ENCODE data around the gene MORN3.

MORN3 gene

GRCh38 chr12:121611306-121611705 is 58.1 kb downstream of the MORN3 start:
- Histone ChIP-seq H3K9ac (ENCODE audit: low read length) (no peak overlapping the region), H3K79me2 (ENCODE audit: low read length) (no peaks in the 10 kb centered on the region), H3K4me1 (ENCODE audit: low read length) (no peaks in the 10 kb centered on the region), H3K27me3 (replicated peaks; ENCODE audit: insufficient read depth, low read length) (no peaks in the 10 kb centered on the region), H2AFZ (ENCODE audit: low read length) (no peak overlapping the region), H3K9me3 (replicated peaks; ENCODE audit: insufficient read depth, low read length) (no peaks in the 10 kb centered on the region), H3K27ac (ENCODE audit: low read length) (no peak overlapping the region), H3K4me2 (ENCODE audit: low read depth, low read length) (no peak overlapping the region), H4K20me1 (ENCODE audit: insufficient read depth, low read length) (no peaks in the 10 kb centered on the region), H3F3A (ENCODE audit: insufficient read depth, low read length) (no peaks in the 10 kb centered on the region), H3K36me3 (replicated peaks; ENCODE audit: insufficient read depth, low read length) (no peaks in the 10 kb centered on the region), H3K4me3 (ENCODE audit: low read length) (no peak overlapping the region), H3K9me2 (replicated peaks; ENCODE audit: insufficient read depth, low read length) (no peaks in the 10 kb centered on the region)
- DNase-seq: no peak
- TF ChIP-seq EZH2 (optimal IDR thresholded peaks at IDR 0.05; ENCODE audit: low read depth, low read length) (no peak), EZH2phosphoT487 (IDR thresholded peaks at IDR 0.05; ENCODE audit: low read length) (no peak), CTCF (IDR thresholded peaks at IDR 0.05; ENCODE audit: low read length) (no peak)

GRCh38 chr12:121610239-121611149 is 59.0 kb downstream of the MORN3 start:
- no peaks in the 10 kb centered on the region for H3K79me2 ChIP-seq (ENCODE audit: low read length)
- DNase-seq: no peak

GRCh38 chr12:121608301-121608700 is 61.2 kb downstream of the MORN3 start:
- Histone ChIP-seq H2AFZ (ENCODE audit: low read length) (no peak overlapping the region), H4K20me1 (ENCODE audit: insufficient read depth, low read length) (no peaks in the 10 kb centered on the region), H3K9ac (ENCODE audit: low read length) (no peak overlapping the region), H3F3A (ENCODE audit: insufficient read depth, low read length) (no peaks in the 10 kb centered on the region), H3K27ac (ENCODE audit: low read length) (no peak overlapping the region), H3K4me3 (ENCODE audit: low read length) (no peak overlapping the region), H3K79me2 (ENCODE audit: low read length) (no peaks in the 10 kb centered on the region), H3K4me2 (ENCODE audit: low read depth, low read length) (no peak overlapping the region), H3K9me2 (replicated peaks; ENCODE audit: insufficient read depth, low read length) (no peaks in the 10 kb centered on the region), H3K9me3 (replicated peaks; ENCODE audit: insufficient read depth, low read length) (no peaks in the 10 kb centered on the region), H3K4me1 (ENCODE audit: low read length) (no peaks in the 10 kb centered on the region), H3K36me3 (replicated peaks; ENCODE audit: insufficient read depth, low read length) (no peaks in the 10 kb centered on the region), H3K27me3 (replicated peaks; ENCODE audit: insufficient read depth, low read length) (no peaks in the 10 kb centered on the region)
- no peak for TF ChIP-seq EZH2phosphoT487 (IDR thresholded peaks at IDR 0.05; ENCODE audit: low read length)
- no peak for DNase-seq

More at GRCh38 chr12:121610239-121611149, 59.0 kb downstream of the MORN3 start:
- H4K20me1 ChIP-seq (ENCODE audit: insufficient read depth, low read length): no peaks in the 10 kb centered on the region
- no peak overlapping the region for H3K4me2 ChIP-seq (ENCODE audit: low read depth, low read length)
- H3K27me3 ChIP-seq (replicated peaks; ENCODE audit: insufficient read depth, low read length): no peaks in the 10 kb centered on the region
- H3K27ac ChIP-seq (ENCODE audit: low read length): no peak overlapping the region
- H2AFZ ChIP-seq (ENCODE audit: low read length): no peak overlapping the region
- no peaks in the 10 kb centered on the region for H3K9me3 ChIP-seq (replicated peaks; ENCODE audit: insufficient read depth, low read length)
- H3F3A ChIP-seq (ENCODE audit: insufficient read depth, low read length): no peaks in the 10 kb centered on the region
- no peak for TF ChIP-seq CTCF (IDR thresholded peaks at IDR 0.05; ENCODE audit: low read length)
- no peak for TF ChIP-seq EZH2phosphoT487 (IDR thresholded peaks at IDR 0.05; ENCODE audit: low read length)
- TF ChIP-seq EZH2 (optimal IDR thresholded peaks at IDR 0.05; ENCODE audit: low read depth, low read length): no peak
- no peak overlapping the region for H3K9ac ChIP-seq (ENCODE audit: low read length)
- no peaks in the 10 kb centered on the region for H3K36me3 ChIP-seq (replicated peaks; ENCODE audit: insufficient read depth, low read length)
- H3K4me3 ChIP-seq (ENCODE audit: low read length): no peak overlapping the region
- H3K9me2 ChIP-seq (replicated peaks; ENCODE audit: insufficient read depth, low read length): no peaks in the 10 kb centered on the region
- H3K4me1 ChIP-seq (ENCODE audit: low read length): no peaks in the 10 kb centered on the region

GRCh38 chr12:121603581-121603980 is 65.9 kb downstream of the MORN3 start:
- no peak for TF ChIP-seq EZH2 (optimal IDR thresholded peaks at IDR 0.05; ENCODE audit: low read depth, low read length)
- no peak for TF ChIP-seq EZH2phosphoT487 (IDR thresholded peaks at IDR 0.05; ENCODE audit: low read length)
- TF ChIP-seq CTCF (IDR thresholded peaks at IDR 0.05; ENCODE audit: low read length): no peak
- H2AFZ ChIP-seq (ENCODE audit: low read length): no peak overlapping the region
- no peak overlapping the region for H3K4me3 ChIP-seq (ENCODE audit: low read length)
- no peak overlapping the region for H3K9ac ChIP-seq (ENCODE audit: low read length)
- no peaks in the 10 kb centered on the region for H3K79me2 ChIP-seq (ENCODE audit: low read length)
- no peaks in the 10 kb centered on the region for H3K36me3 ChIP-seq (replicated peaks; ENCODE audit: insufficient read depth, low read length)
- no peak overlapping the region for H3K4me2 ChIP-seq (ENCODE audit: low read depth, low read length)
- H3K27ac ChIP-seq (ENCODE audit: low read length): no peak overlapping the region
- H3K9me3 ChIP-seq (replicated peaks; ENCODE audit: insufficient read depth, low read length): no peaks in the 10 kb centered on the region
- no peak for DNase-seq
- no peaks in the 10 kb centered on the region for H4K20me1 ChIP-seq (ENCODE audit: insufficient read depth, low read length)
- no peaks in the 10 kb centered on the region for H3F3A ChIP-seq (ENCODE audit: insufficient read depth, low read length)
- H3K27me3 ChIP-seq (replicated peaks; ENCODE audit: insufficient read depth, low read length): no peaks in the 10 kb centered on the region
- H3K9me2 ChIP-seq (replicated peaks; ENCODE audit: insufficient read depth, low read length): no peaks in the 10 kb centered on the region
- no peaks in the 10 kb centered on the region for H3K4me1 ChIP-seq (ENCODE audit: low read length)
